Measurements from ENCODE around the gene IL4R.
"Not testable (repeated sequence)": the region's sequence is repeated elsewhere in the genome, so short reads cannot be mapped to it uniquely, and the experiment has no call there.

The IL4R gene

DNA sequence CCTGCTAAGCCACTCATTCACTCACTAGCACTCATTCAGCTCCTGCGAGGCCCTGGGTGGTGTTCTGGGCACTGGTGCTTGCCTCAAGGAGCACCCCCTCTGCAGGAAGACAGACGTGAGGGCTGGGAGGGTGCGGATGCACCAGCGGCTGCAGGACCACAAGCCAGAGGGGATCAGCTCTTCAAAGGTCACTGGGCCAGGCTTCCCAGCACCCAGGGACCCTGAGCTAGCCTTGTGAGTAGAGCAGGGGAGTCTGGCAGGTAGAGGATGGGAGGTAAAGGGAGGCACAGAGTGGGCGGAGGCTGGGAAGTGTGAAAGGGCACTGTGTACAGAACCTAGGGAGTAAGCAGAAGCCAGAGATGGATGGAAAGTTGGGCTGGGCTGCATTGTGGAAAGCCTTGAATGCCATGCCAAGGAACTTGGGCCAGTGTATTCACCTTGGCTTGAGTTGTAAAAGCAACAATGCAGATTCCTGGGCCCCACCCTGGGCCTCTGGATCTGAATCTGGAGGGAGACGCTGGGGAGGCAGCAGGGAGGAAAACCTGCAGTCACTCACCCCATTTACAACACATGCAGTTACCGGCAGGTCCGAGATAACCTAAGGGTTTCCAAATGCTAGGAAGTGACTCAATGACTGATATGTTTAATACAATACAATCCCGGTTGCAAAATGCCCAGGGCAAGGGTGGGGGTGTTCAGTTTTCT is 1.7 kb downstream of the IL4R start:
- no peak for DNase-seq

DNA sequence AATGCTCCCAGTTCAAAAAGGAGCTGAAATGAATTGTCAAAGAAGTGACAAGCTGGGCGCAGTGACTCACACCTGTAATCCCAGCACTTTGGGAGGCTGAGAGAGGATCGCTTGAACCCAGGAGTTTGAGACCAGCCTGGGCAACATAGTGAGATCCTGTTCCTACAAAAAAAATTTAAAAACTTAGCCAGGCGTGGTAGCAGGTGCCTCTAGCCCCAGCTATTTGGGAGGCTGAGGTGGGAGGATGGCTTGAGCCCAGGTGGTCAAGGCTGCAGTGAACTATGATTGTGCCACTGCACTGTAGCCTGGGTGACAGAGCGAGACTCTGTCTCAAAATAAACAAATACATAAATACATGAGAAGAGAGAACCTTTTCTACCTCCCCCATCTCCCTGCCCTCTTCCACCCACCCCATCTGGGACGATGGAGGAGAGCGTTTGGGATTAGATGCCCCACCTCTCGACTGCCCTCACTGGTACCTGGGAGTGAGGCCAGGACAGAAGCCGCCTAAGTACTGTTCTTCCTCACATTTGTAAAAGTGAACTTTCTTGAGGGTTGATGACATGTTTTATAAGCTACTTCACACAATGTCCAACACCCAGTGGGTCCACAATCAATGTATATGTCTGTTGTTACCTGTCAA is 2.4 kb downstream of the IL4R start:
- DNase-seq: no peak

DNA sequence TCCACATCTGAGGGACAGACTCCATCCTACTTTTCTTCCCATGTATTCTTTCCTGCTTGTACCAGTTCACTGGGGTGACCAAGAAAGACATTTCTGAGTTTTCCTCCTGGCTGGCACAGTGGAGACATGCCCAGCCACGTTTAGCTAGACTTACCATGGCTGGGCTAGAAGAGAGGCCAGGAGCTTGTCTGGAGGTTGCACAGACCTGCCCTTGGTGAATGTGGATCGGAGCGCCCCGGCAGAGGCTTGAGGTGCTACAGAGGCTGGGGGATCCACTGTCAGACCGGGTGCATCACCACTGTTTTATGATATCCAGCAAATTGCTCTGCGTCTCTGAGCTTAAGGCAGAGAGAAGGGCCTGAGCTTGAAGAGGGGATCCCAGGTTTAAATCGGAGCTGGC is 3.5 kb downstream of the IL4R start:
- DNase-seq: no peak

DNA sequence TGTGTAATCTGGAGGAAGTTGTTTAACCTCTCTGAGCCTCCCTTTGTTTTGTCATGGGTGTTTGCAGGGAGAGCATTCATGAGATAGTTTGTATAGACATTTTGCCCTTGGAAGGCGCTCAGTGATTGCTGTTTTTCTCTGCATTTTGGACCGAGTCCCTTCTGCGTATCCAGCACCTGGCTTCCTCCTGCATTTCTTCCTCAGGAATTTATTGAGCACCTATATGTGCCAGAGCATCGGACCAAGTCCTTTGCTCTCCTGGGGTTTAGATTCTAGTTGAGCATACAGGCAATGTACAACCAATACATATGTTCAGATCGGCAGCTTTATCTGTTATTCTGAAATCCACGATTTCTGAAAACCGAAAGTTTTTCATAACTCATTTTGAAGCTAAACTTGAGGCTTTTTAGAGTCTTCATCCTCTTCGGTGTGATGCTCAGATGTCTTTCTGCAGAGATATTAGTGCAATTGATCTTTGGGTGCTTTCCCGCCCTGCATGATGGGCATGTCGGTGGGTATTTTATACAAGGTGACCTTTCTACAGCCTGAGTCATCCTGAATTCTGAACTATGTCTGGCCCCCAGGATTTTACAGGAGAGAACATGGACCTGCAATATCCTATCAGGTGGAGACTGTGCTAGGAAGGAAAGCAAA is 4.1 kb downstream of the IL4R start:
- DNase-seq: no peak

DNA sequence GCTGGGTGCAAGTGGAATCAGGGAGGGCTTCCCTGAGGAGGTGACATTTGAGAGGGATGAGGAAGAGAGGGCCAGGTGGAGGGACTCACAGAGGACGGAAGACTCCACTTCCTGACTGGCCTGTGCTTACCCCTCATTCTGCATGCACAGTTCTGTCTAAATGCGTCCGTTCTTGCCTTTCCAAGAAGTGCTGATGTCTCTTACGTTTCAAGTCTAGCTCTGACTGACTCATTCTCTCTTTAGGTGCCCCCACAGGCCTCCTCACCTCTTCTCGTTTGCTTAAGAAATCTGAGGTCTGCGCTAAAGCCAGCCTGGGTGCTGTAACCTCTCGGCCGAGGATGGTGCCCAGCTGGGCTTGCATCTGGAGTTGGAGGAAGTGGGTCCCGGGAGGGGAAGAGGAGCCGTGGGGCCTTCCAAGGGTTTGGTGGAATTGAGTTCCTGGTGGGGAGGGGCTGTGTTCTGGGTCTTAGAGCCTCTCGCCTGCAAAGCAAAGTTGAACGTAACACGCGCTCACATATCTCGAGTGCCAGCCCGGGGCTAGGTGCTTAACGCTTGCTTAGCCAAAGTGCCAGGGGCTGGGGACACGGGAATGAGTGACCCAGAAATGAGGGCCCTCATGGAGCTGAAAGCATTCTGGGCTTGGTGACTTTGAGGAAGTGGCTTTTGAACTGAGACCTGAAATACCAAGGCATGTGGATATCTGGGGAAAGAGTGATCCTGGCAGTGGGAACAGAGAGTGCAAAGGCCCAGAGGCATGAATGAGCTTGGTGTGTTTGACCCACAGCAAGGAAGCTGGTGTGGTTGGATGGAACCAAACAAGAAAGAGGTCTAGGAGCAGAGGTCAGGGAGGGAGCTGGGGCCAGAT is 4.8 kb downstream of the IL4R start:
- DNase-seq: peak; percentile 26

DNA sequence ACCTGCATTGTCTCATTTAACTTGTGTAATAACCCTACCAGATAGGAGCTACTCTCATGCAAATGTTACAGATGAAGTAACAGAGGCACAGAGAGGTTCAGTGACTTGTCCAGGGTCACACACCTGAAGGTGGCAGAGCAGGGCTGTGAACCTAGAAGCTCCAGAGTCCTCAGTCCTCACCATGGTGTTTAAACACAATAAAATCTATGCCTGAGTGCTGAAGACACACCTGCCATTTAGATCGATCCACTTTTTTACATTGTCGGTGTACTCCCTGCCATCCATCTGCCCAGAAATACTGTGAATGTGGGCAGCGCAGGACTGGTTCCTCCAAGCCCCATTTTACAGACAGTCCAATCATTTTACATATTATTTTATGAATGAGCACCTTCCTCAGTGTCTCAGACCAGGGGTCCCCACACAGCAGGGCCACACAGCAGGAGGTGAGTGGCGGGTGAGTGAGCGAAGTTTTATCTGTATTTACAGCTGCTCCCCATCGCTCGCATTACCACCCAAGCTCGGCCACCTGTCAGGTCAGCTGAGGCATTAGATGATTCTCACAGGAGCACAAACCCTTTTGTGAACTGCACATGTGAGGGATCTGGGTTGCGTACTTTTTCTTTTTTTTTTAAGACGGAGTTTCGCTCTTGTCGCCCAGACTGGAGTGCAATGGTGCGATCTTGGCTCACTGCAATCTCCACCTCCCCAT is 5.6 kb downstream of the IL4R start:
- no peak for DNase-seq

DNA sequence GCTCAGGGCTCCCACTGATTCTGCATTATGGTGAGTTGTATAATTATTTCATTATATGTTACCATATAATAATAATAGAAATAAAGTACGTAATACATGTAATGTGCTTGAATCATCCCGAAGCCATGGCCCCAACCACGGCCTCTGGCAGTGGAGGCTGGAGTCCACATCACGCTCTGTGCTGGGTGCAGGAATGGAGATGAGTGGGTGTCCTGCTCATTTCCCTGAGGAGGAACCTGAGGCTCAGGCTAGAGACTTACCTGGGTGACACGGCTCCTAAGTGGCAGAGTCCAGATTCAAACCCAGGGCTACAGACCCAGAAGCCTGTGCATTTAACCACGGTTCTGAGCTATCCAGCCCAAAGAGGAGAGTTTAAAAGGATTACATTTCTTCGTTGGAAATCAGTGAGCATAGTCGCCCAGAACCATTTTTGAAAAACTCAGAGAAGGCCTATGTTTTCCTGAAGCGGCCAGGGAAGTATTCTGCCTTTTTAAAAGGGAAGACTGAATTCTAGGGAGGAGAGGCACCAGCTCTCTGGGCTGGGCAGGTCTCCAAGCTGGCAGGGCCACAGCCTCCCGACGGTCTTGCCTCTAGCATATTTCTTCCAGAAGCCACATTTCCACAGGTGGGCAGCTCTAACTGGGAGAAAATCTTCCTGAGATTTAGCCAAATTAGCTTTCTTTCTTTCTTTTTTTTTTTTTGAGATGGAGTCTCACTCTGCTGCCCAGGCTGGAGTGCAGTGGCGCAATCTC is 6.7 kb downstream of the IL4R start:
- no peak for DNase-seq

DNA sequence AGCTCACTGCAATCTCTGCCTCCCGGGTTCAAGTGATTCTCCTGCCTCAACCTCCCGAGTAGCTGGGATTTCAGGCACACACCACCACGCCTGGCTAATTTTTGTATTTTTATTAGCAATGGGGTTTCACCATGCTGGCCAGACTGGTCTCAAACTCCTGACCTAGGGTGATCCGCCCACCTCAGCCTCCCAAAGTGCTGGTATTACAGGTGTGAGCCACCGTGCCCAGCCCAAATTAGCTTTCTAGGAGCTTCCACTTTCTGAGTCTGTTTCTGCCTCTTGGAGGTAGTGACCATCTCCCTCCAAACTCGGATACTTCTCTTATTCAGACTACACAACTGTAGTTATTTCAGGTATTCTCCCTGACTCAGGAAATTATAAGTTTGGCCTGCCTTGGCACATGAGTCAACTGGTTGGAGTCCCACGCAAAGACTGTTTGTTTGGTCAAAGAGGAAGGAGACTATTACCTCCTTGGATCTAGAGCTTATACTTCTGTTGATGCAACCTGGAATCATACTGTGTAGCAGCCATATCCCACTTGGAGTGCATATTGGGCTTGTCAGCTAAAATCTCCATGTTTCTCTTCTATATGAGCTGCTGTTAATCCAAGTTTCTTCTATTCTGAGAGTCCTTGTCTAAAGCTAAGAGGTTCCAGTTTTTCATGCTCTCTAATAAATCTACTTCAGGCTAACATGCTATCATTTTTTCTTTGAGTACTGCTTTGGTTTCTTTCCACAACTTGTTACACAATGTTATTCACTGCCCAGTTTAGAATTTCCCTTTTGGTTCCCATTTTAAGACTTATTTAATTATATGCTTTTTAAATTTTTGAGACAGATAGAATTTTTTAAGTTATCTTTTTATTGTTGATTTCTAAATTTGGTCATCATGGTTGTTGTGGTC is 7.5 kb downstream of the IL4R start:
- no peak for DNase-seq

DNA sequence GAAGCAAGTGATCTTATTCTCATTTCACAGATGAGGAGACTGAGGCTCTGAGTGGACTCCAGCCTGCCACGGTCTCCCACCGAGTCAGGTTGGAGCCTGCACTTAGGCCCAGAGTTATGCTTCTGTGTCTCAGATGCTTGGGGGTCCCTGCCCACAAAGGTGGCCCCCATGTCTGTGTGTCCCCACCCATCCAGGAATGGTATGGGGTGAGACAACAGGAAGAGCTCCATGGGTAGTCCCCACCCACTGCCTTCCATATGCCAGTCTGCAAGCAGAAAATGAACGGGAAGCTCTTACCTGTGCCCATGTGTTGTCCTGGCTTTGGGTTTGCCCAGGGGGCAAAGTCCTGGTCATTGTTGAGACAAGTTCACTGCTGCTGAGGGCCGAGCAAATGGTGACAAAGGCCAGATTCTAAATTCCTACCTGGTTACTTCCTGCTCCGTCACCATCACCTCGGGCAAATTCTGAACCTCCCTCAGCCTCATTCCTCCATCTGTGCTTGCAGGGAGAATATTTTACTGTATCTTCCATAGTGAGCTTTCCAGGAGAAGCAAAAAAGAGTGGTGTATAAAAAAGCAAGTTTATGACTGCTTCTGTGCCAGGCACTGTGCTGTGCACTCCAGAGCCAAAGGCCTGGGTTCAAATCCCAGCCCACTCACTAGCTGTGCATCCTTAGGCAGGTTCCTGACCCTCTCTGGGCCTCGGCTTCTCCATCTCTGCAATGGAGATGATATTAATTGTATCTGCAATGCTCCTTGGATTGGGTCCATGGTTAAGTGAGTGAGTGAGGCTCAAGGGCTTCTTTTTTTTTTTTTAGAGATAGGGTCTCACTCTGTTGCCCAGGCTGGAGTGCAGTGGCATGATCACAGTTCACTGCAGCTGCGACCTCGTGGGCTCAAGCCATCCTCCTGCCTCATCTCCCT is 9.3 kb downstream of the IL4R start:
- no peak for DNase-seq

DNA sequence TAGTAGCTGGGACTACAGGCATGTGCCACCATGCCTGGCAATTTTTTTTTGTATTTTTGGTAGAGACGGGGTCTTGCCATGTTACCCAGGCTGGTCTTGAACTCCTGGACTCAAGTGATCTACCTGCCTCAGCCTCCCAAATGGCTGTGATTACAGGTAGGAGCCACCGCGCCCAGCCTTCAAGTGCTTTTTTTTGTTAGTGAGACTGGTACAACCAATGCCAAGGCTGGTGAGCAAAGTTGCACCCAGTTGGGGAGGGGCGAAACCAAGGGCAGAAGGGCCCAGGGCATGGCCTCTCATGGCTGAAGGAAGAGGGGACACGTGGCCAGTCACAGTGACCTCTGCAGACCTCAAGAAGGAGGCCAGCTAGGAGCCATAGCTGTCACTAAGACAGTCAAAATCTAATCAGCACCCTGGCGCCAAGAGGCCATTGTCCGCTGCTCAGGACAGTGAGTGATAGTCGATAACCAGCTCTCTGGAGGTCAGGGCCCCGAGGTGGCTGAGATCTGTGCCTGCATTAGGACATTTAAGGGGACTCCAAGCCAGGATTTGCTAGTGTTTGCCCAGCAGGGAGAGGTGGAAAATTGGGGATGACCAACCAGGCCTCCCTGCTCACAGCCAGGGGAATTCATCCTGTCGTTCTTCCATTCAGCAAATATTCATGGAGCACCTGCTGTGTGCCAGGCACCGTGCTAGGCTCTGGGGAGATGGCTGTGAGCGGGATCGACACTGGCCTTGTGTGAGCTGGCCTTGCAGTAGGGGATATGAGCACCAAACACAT is 10.2 kb downstream of the IL4R start:
- DNase-seq: no peak

DNA sequence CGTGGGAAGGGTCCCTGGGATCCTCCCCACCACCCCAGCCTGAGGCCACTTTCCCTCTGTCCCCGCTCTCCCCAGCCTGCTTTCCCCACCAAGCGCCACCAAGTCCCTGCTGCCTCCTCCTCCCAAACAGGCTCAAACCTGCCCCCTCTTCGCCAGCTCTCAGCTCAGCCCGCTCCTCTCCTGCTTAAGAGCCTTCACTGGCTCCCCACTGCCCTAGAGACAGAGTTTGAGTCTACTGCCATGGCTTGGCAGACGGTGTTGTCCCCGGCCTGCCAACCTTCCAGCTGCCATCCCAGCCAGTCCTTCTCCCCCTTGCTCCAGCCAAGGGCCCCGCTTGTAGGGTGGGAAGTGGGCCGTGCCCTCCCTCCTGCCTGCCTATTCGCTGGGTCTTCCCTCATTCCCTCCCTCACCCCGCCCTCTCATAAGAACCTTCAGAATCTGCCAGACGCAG is 11.1 kb downstream of the IL4R start:
- no peak for DNase-seq

DNA sequence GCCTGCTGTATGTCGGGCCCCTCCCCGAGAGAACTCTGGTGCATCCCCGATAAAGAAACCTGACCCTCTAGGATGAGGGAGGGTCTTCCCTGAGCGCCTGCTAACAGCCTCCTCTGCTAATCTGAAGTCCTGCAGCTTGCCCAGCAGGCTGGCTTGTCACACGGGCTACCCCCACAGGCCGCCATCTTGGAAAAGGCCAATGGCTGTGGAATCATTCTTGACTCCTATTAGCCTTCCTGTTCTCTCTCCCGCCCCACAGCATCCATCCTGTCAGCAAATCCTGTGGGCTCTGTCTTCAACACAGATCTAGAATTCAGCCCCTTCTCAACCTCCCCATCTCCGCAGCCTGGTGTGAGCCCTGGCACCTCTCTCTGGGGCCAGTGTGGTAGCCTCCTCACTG is 12.0 kb downstream of the IL4R start:
- DNase-seq: no peak

DNA sequence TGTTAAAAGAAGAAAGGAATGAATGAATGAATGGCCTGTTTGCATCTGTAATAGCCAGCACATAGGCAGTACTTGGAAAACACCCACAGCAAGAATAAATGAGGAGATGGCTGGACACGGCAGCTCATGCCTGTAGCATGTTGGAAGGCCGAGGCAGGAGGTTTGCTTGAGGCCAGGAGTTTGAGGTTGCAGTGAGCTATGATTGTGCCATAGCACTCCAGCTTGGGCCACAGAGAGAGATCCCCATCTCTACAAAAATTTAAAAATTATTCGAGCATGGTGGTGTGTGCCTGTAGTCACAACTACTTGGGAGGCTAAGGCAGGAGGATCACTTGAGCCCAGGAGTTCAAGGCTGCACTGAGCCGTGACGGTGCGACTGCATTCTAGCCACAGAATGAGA is 12.5 kb downstream of the IL4R start:
- DNase-seq: no peak

DNA sequence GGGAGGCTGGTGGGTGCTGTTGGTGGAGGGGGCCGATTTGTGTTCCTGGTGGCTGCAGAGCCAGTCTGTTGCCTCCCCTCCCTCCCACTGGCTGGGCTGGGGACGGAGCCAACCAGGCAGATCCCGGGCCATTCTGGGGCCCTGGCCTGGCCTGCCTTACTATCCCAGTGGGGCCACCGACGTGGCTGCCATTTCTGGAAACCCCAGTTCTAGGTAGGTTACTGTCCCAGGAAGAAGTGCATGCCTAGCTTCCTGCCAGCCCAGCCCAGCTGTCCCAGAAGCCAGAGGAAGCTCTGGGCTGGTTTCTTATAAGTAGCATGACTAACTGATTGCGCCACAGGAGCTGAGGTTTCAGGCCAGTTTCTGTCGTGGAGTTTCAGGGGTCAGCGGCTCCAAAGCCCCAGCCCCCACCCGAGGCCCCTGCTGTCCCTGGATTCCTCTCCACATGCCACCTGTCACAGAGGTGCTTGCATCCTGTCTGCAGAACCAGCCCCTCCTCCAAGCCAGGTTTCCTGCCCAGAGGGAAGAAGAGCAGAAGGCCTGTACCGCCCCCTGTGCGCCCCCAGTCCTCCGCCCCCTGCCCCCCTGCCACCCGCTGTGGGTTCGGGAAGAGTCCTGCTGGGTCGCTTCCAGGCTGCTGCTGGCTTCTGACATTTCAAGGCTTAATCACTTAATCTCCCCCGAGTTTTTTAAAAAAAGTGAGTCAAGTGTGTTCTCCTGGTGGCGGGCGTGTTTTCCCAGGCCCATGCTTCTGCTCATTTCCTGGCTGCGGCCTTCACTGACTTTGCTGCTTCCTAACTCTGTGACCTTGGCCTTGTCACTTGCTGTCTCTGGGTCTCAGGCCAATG is 13.2 kb downstream of the IL4R start:
- DNase-seq: peak; percentile 88

DNA sequence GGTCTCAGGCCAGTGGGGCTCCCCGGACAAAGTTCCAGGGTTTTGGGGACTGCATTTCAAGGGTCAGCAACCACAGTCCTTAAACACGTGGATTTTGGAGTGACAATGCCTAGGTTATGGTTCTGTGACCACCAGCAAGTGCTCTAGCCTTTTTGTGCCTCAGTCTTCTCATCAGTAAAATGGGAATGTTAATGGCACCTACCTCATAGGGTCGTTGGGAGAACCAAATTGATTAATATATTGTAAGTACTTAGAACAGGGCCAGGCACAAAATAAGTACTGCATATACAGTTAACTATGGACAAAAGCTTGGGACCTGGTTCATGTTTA is 13.8 kb downstream of the IL4R start:
- no peak for DNase-seq

DNA sequence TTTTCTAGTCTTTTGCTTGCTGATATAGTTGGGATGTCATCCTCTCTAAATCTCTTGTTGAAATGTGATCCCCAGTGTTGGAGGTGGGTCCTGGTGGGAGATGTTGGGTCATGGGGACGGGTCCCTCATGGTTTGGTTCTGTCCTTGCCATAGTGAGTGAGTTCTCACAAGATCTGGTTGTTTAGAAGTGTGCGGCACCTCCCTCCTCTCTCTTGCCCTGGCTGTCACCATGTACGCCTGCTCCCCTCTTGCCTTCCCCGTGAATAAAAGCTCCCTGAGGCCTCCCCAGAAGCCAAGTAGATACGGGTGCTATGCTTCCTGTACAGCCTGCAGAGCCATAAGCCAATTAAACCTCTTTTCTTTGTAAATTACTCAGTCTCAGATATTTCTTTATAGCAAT is 15.2 kb downstream of the IL4R start:
- no peak for DNase-seq

DNA sequence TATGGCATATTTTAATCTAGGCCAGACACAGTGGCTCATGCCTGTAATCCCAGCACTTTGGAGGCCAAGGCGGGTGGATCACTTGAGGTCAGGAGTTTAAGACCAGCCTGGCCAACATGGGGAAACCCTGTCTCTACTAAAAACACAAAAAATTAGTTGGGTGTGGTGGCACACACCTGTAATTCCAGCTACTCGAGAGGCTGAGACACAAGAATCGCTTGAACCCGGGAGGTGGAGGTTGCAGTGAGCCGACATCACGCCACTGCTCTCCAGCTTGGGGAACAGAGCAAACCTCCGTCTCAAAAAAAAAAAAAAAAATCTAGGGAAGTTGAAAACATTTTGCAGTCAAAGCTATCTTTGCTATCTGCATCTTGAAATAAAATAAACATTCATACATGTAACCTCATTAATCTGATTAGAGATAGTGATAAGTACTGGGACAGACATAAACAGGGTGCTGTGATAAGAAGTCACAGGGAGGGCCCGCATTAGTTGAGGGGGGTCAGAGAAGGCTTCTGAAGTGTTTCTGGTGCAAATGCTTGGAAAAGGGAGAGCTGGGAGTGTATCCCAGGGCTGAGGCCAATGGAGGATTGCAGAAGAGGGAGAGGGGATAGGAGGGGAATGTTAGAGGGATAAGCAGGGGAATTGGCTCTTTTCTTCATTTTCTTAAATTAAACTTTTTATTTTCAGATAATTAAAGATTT is 15.8 kb downstream of the IL4R start:
- DNase-seq: not testable (repeated sequence)

Measured in fibroblast of skin of abdomen (primary cell).